GM06990 (cell line): ENCODE results near the gene SH3BGRL.

Experiments
- DNase-seq: peaks from one replicate; pipeline ENCODE4 v3.0.0-alpha.2; 2011; ENCODE audit not compliant: insufficient read length; ENCODE audit errors: extremely low read depth
- H3K27me3 ChIP-seq: replicated peaks from 2 replicates; pipeline ENCODE4 v1.6.0; 2011; ENCODE audit warnings: low read length; ENCODE audit not compliant: control insufficient read depth, insufficient read depth
- H3K36me3 ChIP-seq: 2 replicates; pipeline ENCODE4 v1.5.1; 2011; ENCODE audit warnings: low read length; ENCODE audit not compliant: control insufficient read depth, insufficient read depth
- H3K4me3 ChIP-seq: replicated peaks from 2 replicates; pipeline ENCODE4 v1.5.1; 2011; ENCODE audit warnings: low read depth, mild to moderate bottlenecking, control low read depth, low read length
- TF ChIP-seq, protein P1 (sequence below): IDR thresholded peaks from 2 replicates; pipeline ENCODE4 v1.5.1; 2011; ENCODE audit warnings: low read length, control low read depth, mild to moderate bottlenecking, inconsistent platforms; ENCODE audit not compliant: insufficient read depth, poor library complexity, severe bottlenecking

Gene SH3BGRL

DNA sequence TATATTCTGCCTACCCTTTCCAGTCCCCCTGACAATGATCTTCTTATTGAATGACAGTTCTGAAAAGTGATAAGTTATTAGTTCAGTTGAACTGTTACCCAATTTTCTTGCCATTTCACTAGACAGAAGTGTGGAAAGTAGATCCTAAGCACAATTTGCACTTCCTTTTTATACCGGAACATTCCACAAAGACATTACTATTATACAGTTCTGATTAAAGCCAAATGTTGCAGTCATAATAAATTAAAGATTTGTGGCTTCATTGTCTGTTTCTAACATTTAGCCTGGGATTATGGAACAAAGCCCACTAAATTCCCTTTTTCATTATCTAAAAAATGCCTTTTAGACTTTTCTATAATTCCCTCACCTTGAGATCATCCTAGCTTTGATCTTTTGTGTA lies 13.8 kb downstream of the SH3BGRL start:
- DNase-seq, result no peak
- H3K4me3 ChIP-seq, result no peak overlapping the region
- no peaks in the 10 kb centered on the region for H3K36me3 ChIP-seq
- H3K27me3 ChIP-seq, result no peaks in the 10 kb centered on the region
- TF ChIP-seq, protein P1, sequence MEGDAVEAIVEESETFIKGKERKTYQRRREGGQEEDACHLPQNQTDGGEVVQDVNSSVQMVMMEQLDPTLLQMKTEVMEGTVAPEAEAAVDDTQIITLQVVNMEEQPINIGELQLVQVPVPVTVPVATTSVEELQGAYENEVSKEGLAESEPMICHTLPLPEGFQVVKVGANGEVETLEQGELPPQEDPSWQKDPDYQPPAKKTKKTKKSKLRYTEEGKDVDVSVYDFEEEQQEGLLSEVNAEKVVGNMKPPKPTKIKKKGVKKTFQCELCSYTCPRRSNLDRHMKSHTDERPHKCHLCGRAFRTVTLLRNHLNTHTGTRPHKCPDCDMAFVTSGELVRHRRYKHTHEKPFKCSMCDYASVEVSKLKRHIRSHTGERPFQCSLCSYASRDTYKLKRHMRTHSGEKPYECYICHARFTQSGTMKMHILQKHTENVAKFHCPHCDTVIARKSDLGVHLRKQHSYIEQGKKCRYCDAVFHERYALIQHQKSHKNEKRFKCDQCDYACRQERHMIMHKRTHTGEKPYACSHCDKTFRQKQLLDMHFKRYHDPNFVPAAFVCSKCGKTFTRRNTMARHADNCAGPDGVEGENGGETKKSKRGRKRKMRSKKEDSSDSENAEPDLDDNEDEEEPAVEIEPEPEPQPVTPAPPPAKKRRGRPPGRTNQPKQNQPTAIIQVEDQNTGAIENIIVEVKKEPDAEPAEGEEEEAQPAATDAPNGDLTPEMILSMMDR, result no peak

DNA sequence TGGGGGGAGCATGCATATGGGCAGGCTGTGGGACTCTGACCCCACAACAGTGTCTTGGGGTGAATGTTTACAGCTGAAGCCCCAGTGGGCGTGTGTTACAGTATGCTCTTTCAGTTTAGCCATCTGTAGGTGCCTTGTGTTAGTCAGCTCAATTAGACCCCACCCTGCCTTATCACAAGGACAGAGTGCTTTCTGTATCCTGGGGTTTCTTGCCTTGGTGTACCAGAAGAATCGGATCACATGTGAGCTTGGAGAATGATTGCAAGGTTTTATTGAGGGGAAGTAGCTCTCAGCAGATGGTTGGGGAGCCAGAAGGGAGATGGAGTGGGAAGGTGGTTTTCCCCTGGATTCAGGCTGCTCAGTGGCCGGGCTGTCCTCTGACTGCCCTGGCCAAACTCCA lies 27.3 kb downstream of the SH3BGRL start:
- H3K36me3 ChIP-seq, result no peaks in the 10 kb centered on the region; the same call in 1 of the 2 replicates
- no peak for DNase-seq
- no peak overlapping the region for H3K4me3 ChIP-seq
- TF ChIP-seq, protein P1, result no peak
- no peaks in the 10 kb centered on the region for H3K27me3 ChIP-seq

DNA sequence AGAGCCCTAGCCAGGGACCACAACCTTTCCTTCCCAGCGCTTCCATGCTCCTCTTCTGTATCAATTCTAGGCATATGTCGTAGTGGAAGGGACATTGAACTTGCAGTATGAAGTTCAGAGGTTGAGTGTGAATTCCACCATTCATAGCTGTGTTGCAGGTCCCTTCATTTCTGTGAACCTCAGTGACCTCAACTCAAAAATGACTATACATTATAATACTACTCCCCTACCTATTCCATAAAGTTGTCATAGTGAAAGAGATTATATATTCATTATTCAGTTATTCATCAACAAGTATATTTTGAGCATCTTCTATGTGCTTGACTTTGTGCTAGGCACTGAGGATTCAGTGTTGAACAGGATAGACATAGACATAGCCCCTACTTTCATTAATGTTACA lies 28.0 kb downstream of the SH3BGRL start:
- no peaks in the 10 kb centered on the region for H3K27me3 ChIP-seq
- H3K36me3 ChIP-seq, result no peaks in the 10 kb centered on the region; the same call in 1 of the 2 replicates
- TF ChIP-seq, protein P1, result no peak
- no peak for DNase-seq
- H3K4me3 ChIP-seq, result no peak overlapping the region

DNA sequence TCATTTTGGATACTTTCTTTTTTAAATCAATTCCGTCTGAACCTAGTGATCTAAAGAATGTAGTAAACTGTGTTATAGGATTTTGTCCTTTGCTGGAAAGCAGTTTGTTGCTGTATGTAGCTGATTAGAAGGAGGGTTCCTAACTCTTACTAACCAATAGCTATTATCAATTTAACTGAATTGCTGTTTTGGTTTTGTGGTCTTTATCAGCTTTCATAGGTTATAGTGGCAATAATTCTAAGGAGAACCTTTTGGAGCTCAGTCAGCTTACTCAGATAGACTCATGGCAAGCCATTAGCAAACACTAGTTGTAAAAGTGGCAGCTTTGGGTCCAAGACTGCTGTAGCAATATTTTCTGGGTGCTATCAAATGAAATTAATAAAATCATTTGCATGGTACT lies 29.6 kb downstream of the SH3BGRL start:
- TF ChIP-seq, protein P1, result no peak
- no peak for DNase-seq
- Histone ChIP-seq H3K36me3 (no peaks in the 10 kb centered on the region; the same call in 1 of the 2 replicates), H3K27me3 (no peaks in the 10 kb centered on the region), H3K4me3 (no peak overlapping the region)

DNA sequence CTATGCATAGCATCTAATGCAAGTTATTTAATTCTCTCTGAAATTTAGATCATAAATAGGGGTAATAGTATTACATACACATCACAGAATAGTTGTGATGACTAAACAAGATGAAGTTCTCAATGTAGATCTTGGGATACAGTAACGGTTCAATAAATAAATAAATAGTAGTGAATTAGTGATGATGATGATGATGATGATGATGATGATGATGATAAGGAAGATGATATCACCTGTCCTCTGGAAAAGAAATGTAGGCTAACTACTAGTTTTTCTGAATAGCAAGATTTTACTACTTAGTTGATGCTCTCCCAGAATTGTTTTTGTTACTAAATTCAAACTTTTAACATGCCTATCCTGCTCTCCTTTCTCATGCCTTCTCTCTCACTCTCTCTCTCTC lies 30.3 kb downstream of the SH3BGRL start:
- H3K4me3 ChIP-seq, result no peak overlapping the region
- no peaks in the 10 kb centered on the region for H3K27me3 ChIP-seq
- H3K36me3 ChIP-seq, result no peaks in the 10 kb centered on the region; the same call in 1 of the 2 replicates
- DNase-seq, result no peak
- TF ChIP-seq, protein P1, result no peak

DNA sequence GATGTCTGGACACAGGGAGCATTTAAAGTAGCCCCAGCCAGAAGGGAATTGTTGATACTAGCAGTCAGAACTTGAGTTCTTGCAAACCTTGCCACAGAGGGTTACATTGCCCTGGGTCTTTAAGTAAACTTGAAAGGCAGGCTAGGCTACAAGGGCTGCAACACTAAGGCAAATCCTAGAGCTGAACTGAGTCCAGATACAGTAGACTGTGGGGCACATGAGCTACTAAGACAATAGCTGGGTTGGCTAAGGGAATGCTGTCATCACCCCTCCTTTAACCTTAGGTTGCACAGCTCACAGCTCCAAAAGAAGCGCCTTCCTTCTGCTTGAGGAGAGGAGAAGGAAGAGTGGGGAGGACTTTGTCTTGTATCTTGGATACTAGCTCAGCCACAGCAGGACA lies 35.6 kb downstream of the SH3BGRL start:
- H3K36me3 ChIP-seq, result no peaks in the 10 kb centered on the region
- no peaks in the 10 kb centered on the region for H3K27me3 ChIP-seq
- H3K4me3 ChIP-seq, result no peak overlapping the region
- DNase-seq, result no peak
- TF ChIP-seq, protein P1, result no peak
